GM10847 (cell line): ENCODE results near the gene COMT.

ENCODE experiments used
- POLR2A ChIP-seq: IDR thresholded peaks from 2 replicates; pipeline ENCODE4 v1.6.1; 2011; ENCODE audit not compliant: insufficient read length; ENCODE audit errors: extremely low read depth

Gene COMT

DNA sequence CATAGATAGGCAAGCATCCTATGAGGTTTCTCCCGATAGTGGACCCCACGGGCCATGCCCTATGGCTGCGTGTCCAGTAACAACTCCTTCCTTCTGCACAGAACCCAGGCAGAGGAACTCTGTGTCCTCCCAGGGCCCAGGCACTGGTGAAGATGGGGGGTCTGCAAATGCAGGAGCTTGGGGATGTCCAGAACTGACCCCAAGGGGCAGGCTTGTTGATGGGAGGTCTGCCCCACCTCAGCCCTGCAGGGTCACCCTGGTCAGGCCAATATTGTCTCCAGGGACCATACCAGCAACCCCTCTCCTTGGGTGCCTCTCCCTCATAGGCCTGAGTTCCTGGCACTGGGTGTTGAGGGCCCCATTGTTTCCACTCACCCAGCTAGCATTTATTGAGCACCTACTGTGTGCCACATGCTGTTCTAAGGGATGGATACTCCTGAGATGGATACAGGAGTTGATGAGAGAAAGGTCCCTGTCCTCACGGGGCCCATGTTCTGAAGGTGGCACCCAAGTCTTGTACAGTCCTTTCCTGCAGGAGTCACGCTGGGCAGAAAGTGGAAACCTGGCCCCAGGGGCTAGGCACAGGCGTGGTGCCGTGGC is 26.4 kb downstream of the COMT start:
- TF ChIP-seq POLR2A, result no peak

DNA sequence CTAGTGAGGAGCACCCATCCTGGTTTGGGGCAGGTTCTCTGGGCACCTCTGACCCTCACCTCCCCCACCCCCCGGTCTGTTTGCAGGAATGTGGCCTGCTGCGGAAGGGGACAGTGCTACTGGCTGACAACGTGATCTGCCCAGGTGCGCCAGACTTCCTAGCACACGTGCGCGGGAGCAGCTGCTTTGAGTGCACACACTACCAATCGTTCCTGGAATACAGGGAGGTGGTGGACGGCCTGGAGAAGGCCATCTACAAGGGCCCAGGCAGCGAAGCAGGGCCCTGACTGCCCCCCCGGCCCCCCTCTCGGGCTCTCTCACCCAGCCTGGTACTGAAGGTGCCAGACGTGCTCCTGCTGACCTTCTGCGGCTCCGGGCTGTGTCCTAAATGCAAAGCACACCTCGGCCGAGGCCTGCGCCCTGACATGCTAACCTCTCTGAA is 26.9 kb downstream of the COMT start:
- no peak for TF ChIP-seq POLR2A

DNA sequence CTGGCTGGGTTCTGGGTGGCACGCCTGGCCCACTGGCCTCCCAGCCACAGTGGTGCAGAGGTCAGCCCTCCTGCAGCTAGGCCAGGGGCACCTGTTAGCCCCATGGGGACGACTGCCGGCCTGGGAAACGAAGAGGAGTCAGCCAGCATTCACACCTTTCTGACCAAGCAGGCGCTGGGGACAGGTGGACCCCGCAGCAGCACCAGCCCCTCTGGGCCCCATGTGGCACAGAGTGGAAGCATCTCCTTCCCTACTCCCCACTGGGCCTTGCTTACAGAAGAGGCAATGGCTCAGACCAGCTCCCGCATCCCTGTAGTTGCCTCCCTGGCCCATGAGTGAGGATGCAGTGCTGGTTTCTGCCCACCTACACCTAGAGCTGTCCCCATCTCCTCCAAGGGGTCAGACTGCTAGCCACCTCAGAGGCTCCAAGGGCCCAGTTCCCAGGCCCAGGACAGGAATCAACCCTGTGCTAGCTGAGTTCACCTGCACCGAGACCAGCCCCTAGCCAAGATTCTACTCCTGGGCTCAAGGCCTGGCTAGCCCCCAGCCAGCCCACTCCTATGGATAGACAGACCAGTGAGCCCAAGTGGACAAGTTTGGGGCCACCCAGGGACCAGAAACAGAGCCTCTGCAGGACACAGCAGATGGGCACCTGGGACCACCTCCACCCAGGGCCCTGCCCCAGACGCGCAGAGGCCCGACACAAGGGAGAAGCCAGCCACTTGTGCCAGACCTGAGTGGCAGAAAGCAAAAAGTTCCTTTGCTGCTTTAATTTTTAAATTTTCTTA is 27.8 kb downstream of the COMT start:
- no peak for TF ChIP-seq POLR2A

DNA sequence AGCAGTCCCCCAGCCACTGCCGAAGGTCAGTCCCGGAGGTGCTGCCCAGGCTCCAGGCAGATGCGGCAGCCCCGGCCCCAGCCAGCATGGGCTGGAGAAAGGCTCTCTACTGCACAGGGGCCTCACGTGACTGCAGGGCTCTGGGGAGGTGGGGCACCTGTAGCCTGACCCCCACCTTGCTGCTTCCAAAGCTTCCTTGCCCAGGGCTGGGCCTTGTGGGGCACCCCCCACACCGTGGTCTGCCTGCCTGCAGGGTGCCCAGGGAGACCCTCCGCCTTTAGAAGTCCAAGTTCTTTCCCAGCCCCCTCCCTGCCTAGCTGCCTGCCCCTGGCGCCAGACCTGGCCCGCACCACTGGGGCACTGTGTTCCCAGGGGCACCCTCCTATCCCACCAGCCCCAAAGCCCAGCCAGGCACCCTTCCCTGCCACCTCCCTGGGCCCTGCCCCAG is 28.5 kb downstream of the COMT start:
- no peak for TF ChIP-seq POLR2A

DNA sequence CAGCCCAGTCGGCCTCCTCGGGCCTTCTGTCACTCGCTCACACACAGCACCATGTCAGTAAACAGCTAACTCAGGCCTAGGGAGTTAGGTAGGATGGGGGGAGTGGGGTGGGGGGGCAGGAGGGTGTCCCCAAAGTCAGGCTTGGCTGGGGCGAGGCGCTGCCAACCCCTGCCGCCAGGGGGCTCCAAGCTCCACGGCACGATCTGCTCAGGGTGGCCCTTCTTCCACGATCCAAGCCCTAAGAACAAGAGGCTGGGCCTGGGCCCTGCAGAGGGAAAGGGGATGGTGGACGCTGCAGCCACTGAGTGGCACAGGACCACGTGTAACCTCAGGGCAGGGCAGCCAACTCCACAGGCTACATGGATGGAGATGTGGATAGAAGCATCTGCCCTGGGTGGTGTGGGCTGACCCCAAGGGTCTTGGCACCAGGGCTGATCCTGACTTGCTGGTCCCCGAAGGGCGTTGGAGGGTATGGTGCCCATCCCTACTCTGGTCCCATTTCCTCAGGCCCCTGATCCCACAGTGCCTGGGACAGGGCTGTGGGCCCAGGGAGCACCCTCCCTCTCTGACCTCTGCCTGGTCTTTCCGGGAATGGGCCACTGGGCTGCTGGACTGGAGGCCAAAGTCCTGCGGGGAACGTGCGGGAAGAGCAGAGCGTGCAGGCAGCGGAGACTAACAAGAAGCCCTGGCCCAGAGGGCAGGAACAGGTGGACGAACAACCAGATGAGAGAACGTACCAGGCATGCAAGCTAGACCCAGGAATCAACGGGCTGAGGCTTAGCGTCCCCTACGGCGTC is 29.1 kb downstream of the COMT start:
- TF ChIP-seq POLR2A, result no peak

DNA sequence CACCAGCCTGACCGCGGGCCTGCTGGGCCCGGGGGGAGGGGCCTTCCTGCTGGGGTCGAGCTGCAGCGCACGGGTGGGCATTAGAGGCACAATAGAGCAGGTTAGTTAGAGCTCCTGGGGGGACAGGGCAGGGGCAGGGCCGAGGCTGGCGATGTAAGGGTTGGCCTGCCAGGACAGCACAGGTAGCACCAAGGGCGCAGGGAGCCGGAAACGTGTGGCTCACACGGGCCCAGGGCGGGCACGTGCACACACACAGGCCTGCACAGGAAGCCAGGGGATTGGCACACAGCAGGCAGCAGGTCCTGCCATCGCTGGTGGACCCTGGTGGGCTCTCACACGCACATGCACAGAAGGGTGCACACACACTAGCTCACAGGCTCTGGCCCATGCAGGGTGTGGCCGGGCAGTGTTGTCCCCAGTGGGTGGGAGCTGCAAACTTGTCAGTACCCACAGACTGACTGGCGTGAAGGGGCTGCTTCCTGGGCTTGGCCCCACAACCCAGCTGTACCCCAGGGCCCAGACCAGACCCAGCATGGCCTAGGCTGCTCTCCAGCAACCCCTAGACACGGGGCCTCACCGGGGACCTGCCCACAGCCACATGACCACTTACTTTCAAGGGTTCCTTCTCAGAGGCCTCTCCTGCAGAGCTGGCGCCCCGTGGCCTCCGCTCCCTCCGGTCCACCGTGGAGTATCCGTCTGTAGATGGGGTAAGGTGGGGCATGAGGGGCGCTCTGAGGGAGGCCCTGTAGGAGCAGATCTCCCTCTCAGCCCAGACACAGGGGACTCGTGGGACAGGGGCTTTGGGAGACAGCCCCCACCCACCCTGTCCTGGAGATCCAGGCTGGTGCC is 29.9 kb downstream of the COMT start:
- no peak for TF ChIP-seq POLR2A

DNA sequence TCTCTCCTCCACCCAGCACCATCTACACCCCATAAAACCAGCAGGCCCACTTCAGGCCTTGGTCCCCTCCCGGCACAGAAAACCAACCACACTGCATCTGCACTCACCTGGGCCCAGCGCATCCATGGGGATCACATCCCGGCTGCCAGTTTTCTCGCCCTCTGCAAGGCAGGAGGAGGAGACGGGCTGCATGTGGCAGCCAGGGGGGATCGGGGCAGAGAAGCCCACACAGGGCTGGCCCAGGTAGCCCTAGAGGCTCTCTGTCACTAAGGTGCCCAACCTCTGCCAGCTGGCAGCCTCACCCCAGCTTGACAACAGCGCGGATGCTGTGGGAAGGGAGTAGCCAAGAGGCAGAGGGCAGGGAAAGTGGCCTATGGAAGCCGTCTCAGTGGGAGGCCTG is 30.7 kb downstream of the COMT start:
- no peak for TF ChIP-seq POLR2A

DNA sequence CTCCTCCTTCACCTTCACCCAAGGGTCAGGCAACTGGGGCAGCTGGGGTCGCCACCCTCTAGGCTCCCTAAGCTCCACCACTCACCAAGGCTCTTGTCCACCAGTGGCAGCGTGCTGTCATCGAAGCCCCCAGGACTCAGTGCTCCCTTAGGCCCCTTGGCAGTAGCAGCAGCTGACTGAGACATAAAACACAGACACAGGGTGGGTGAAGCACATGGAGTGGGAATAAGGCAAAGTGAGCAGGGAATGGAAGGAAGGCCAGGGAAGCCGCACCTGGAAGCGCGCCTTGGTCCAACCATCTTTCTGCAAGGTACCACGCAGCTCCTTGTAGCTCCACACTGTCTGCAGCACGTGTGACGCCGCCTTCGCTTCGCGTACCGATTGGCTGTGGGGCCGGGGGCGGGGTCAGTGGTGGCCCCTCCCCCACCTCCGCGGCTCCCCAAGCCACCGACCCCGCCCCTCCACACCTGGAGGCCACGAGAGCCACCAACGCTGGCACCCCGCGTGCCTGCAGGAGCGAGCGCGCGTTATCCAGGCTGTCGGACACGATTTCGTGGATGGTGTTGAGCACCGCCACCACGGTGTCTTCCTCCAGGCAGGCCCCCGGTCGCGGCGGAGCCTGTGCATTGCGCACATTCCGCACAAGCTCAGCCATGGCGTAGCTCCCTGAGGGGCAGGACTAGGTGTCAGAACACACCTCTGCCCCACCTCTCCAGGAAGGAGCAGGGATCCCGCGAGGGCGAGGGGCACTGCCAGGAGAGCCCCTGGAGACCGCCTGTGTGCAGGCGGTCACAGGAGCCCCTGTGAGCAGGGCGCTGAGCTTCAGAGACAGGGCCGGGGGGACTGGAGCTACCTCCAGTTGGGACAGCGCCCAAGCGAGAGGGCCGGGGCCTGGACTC is 31.3 kb downstream of the COMT start:
- no peak for TF ChIP-seq POLR2A

DNA sequence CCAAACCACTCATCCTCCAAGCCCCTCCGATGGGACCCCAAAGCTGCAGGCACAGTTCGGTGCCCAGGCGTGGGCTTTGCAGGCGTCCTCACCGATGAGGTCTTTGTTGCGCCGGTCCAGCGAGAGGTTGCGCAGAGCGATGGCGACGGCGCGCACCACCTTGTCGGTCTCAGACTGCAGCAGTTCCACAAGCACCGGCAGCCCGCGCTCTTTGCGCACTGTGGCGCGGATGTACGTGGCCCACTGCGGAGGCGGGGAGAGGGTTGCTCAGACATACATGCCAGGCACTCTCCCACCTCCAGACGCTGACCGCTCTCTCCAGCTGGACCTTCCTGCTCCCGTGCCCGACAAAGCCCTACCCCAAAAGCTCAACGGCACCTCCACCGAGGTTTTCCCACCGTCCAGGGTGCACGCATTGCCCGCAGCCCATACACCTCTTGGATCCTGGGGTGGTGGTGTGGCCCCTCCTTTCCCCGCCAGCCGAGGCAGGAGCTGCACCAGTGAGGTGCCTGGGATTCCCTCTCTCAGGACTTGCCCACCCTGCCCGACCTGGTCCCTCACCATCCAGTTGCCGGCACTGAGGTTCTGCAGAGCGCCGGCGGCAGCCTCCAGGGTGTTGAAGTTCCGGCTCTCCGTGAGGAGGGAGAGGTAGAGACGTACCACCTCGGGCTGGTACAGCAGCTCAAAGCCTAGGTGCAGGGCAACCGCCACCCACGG is 32.1 kb downstream of the COMT start:
- TF ChIP-seq POLR2A, result no peak

DNA sequence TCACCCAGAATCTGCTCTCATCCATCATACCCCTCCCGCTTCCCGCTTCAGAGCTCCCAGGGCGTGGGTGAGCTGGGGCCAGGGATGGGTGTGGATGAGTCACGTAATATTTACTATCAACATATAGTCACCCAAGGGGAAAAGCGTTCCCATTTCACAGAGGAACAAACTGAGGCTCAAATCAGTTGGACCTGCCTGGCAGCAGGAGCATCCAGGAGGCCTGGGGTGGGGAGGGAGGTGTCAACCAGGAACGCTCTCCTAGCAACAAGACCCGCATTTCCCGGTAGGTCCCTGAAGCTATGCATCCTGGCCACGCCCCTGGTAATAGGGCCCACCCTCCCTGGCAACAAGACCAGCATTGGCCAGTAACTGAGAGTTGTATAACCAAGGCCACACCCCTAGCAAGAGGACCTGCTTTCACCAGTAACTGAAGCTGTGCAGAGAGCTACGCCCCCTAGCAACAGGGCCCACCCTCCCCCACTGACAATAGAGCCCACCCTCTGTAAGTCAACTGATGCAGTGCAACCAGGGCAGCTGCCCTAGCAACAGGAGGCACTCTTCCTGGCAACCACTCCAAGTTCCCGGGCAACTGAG is 32.8 kb downstream of the COMT start:
- no peak for TF ChIP-seq POLR2A

DNA sequence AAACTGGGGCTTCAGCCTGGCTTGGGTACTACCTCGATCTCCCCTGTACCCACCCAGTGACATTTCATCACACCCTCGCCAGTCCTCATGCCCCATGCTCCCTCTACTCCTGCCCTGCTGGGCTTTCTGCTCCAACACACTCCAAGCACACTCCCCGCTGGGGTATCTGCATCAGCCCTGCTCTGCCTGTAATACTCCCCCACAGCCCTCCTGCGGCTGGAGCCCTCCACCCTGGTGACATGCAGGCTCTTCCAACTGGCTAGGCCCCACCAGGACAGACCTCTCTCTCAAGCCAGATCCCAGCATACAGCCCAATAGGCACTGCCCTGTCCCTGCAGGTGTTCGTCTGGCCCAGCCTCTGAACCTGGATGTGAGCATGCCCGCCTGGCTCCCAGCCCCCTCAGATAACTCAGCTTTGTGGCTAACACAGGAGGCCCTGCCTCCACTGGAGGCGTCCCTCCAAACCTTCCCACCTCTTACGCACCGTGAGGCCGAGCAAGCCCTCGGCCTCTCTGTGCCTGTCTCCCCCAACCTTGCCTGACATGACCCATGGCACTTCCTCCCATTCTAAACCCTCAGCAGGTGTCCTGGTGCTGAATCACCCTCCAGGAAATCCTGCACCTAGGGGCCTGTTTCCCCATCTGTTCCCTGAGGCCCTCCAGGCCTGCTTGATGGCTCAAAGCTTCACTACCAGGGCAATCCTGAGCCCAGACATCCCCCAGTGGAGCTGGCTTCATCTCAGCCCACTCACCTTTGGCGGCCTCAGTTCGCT is 33.5 kb downstream of the COMT start:
- TF ChIP-seq POLR2A, result no peak

DNA sequence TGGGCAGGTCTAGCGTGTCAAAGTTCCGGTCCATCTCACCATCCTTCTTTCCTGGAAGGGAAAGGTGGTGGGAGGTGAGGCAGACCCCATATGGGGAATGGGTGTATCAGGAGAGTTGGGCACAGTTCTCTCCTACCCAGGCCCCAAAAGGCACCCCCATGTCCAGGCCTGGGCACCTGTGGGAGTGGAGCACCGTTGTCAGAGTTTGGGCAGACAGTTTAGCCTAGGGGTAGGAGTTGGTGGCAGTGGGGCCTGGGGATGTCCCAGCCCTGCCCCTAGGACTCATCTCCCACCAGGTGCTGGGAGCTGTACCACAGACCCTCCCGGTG is 34.1 kb downstream of the COMT start:
- no peak for TF ChIP-seq POLR2A
